HFF-Myc (cell line): ENCODE measurements around the gene CARD9.

ENCODE experiments used
- DNase-seq: peaks from one replicate; pipeline ENCODE4 v3.0.0-alpha.2; 2011; ENCODE audit warnings: low read depth; ENCODE audit errors: extremely low read depth
- H3K4me3 ChIP-seq: replicated peaks from 2 replicates; pipeline ENCODE4 v1.5.1; 2011; ENCODE audit warnings: low read depth, mild to moderate bottlenecking, control low read depth, low read length
- CTCF ChIP-seq: IDR thresholded peaks from 2 replicates; pipeline ENCODE4 v1.5.1; 2012; ENCODE audit warnings: mild to moderate bottlenecking, low read depth, low read length, control low read depth; ENCODE audit errors: missing control alignments

The CARD9 gene

GRCh38 chr9:136379891-136380290 is 6.4 kb upstream of the CARD9 start:
- DNase-seq = no peak
- H3K4me3 ChIP-seq = no peak overlapping the region
- no peak for TF ChIP-seq CTCF

DNA sequence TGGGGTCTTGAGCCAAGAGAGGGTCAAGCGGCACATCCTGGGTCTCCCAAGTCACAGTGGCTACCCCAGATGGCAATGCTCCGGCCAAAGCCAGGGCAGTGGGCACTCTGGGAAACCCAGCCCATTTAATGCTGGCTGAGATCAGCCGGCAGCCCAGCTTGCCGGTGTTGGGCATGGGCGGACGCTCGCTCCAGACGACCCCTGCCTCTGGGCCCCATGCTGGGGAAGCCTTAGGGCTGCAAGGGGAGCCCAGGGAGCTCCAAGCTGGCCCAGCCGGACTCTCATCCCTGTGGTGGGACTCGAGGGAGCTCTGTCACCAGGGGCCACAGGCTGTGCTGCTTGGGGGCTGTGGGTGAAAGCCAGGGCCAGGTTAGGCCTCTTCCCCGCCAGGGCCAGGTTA is 5.9 kb upstream of the CARD9 start:
- TF ChIP-seq CTCF = no peak
- no peak for DNase-seq
- H3K4me3 ChIP-seq = no peak overlapping the region

DNA sequence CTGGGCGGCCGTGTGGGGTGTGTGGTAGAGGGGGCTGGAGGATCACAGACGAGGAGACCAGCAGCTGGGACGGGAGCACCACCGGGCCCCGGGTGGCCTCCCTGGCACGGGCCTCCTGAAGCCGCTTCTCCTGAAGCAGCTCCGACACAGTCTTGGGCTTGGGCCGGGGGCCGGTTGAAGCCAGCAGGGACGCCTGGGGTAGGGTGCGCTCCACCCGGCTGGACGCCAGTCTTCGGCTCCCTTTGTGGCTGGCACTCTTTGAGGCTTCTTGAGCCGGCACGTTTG is 5.5 kb upstream of the CARD9 start:
- TF ChIP-seq CTCF = no peak
- DNase-seq = no peak
- H3K4me3 ChIP-seq = no peak overlapping the region

GRCh38 chr9:136378170-136379002 is 4.9 kb upstream of the CARD9 start:
- DNase-seq = no peak
- H3K4me3 ChIP-seq = no peak overlapping the region
- TF ChIP-seq CTCF = no peak

GRCh38 chr9:136377341-136378169 is 4.1 kb upstream of the CARD9 start:
- no peak overlapping the region for H3K4me3 ChIP-seq
- DNase-seq = no peak
- no peak for TF ChIP-seq CTCF

GRCh38 chr9:136376457-136376856 is 3.0 kb upstream of the CARD9 start:
- no peak for DNase-seq
- H3K4me3 ChIP-seq = no peak overlapping the region
- no peak for TF ChIP-seq CTCF
